ENCODE measurements around the gene MYO5A. TPM values are rescaled to one million over a fixed set of nuclear protein-coding genes. Genes with fewer than 3 reads are reported as not detected.

MYO5A gene
- total and polyA plus RNA-seq, 9 of the 15 experiments (the other 6 are each of a cell fraction or from before 2014, with no cell fraction given): 0.03 to 0.82 (median 0.40) TPM

- no TSS peak for BruUV-seq (replicated peaks)
- Histone ChIP-seq H3K4me3 (no peak overlapping the region), H3K4me2 (ENCODE audit: insufficient read depth, low read length) (no peak overlapping the region), H2AFZ (ENCODE audit: low read depth, low read length) (no peak overlapping the region), H3K79me2 (ENCODE audit: control insufficient read depth, insufficient read depth, low read length) (no peaks in the 10 kb centered on the region), H3K36me3 (ENCODE audit: control insufficient read depth, insufficient read depth, low read length) (no peaks in the 10 kb centered on the region), H3K9ac (ENCODE audit: insufficient read depth in 1 of 2, low read depth in 2 of 2, low read length in 2 of 2) (no peak overlapping the region), H3K27me3 (ENCODE audit: control insufficient read depth in 2 of 2, insufficient read depth in 2 of 2, low read length in 2 of 2) (peaks cover 5 to 23% of the 10 kb centered on the region in 2 experiments; a peak in 3 of 5 replicates), H3K9me1 (ENCODE audit: control insufficient read depth, insufficient read depth, low read length) (no peaks in the 10 kb centered on the region), H3K9me3 (replicated peaks; ENCODE audit: control insufficient read depth, insufficient read depth, low read depth, low read length) (no peaks in the 10 kb centered on the region), H4K20me1 (replicated peaks; ENCODE audit: control insufficient read depth, insufficient read depth, low read length) (no peaks in the 10 kb centered on the region), H3K27ac (ENCODE audit: extremely low read depth, low read depth, low read length) (no peak overlapping the region), H3K4me1 (replicated peaks in 1 of 2; ENCODE audit: control insufficient read depth in 2 of 2, insufficient read depth in 2 of 2, low read length in 2 of 2) (no peaks in the 10 kb centered on the region)
- TF ChIP-seq E4F1 (CRISPR knock-in tag; IDR thresholded peaks at IDR 0.05; ENCODE audit: borderline replicate concordance): no peak
- 6% methylated on average over 2 of the region's 2 CpGs for WGBS (ENCODE audit: insufficient coverage, low coverage, missing lambda C conversion rate)
- intact Hi-C loops (cut with micrococcal nuclease): no loop called here
- FAIRE-seq (no peak), ATAC-seq (no peak), DNase-seq (ENCODE audit: extremely low read depth in 1 of 4, low spot score in 3 of 4) (no peak)
- CTCF ChIA-PET (ENCODE audit: low intra/inter-chr PET ratio): interaction anchor here (0.6 kb wide), 1 partner anchor 442 kb away, joined by 5 read pairs; no protein-coding TSS in a partner anchor
- in situ Hi-C loops (cut with MboI): no loop called here
- POLR2A ChIA-PET: no interaction called here
Measured at GRCh38 chr15:52317022-52317421, 211.7 kb downstream of the MYO5A start.

GRCh38 chr15:52309154-52309548, 219.5 kb downstream of the MYO5A start:
- H2AFZ ChIP-seq (ENCODE audit: low read depth, low read length): no peak overlapping the region
- ChIA-PET POLR2A (no interaction called here), CTCF (ENCODE audit: low intra/inter-chr PET ratio) (no interaction called here)
- no peak overlapping the region for H3K4me2 ChIP-seq (ENCODE audit: insufficient read depth, low read length)
- ATAC-seq (no peak), DNase-seq (ENCODE audit: extremely low read depth in 1 of 4, low spot score in 3 of 4) (no peak), FAIRE-seq (no peak)
- no peaks in the 10 kb centered on the region for H3K4me1 ChIP-seq (replicated peaks in 1 of 2; ENCODE audit: control insufficient read depth in 2 of 2, insufficient read depth in 2 of 2, low read length in 2 of 2)
- BruUV-seq (replicated peaks): no TSS peak
- H4K20me1 ChIP-seq (replicated peaks; ENCODE audit: control insufficient read depth, insufficient read depth, low read length): no peaks in the 10 kb centered on the region
- no peaks in the 10 kb centered on the region for H3K79me2 ChIP-seq (ENCODE audit: control insufficient read depth, insufficient read depth, low read length)
- intact Hi-C loops (cut with micrococcal nuclease): no loop called here
- H3K4me3 ChIP-seq: no peak overlapping the region
- TF ChIP-seq USF2 (CRISPR knock-in tag; IDR thresholded peaks at IDR 0.05) (0 out of 2 replicates have a peak, but pooled peaks have one; percentile 6), C11orf30 (IDR thresholded peaks at IDR 0.05; ENCODE audit: low read depth) (no peak)
- H3K9me1 ChIP-seq (ENCODE audit: control insufficient read depth, insufficient read depth, low read length): no peaks in the 10 kb centered on the region
- peaks cover 3 to 23% of the 10 kb centered on the region in 2 experiments; a peak in 4 of 5 replicates for H3K27me3 ChIP-seq (ENCODE audit: control insufficient read depth in 2 of 2, insufficient read depth in 2 of 2, low read length in 2 of 2)
- no peaks in the 10 kb centered on the region for H3K9me3 ChIP-seq (replicated peaks; ENCODE audit: control insufficient read depth, insufficient read depth, low read depth, low read length)
- in situ Hi-C loops (cut with MboI): no loop called here
- no peaks in the 10 kb centered on the region for H3K36me3 ChIP-seq (ENCODE audit: control insufficient read depth, insufficient read depth, low read length)
- no peak overlapping the region for H3K27ac ChIP-seq (ENCODE audit: extremely low read depth, low read depth, low read length)
- WGBS (ENCODE audit: insufficient coverage, low coverage, missing lambda C conversion rate): 2% methylated on average over 6 of the region's 6 CpGs
- no peak overlapping the region for H3K9ac ChIP-seq (ENCODE audit: insufficient read depth in 1 of 2, low read depth in 2 of 2, low read length in 2 of 2)

Data from K562 (cell line).